ENCODE results near the gene FRAS1. TPM values are rescaled to one million over a fixed set of nuclear protein-coding genes. Genes with fewer than 3 reads are reported as not detected.

The FRAS1 gene
- total and polyA plus RNA-seq, 2 donors (not counting 3 experiments of a cell fraction or from before 2014, with no cell fraction given): 1.4 to 3.6 TPM

DNA sequence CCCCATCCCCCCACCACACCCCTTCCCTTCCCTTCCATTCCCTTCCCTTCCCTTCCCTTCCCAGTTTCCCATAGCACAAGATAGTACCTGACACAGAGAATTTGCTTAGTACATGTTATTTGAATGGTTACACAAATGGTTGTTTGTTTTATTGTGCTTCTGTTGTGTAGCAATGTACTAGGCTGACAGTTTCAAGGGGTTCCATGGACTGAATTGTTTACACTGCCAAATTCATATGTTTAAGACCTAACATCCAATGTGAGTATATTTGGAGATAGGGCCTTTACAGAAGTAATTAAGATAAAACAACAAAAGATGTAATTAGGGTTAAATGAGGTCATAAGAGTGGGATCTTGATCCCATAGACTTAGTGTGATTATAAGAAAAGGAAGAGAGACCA is 133.5 kb downstream of the FRAS1 start:
- Histone ChIP-seq H3K27ac (ENCODE audit: insufficient read depth, low read depth, low read length) (no peak overlapping the region), H3K4me2 (ENCODE audit: insufficient read depth, low read length) (no peak overlapping the region), H3K9ac (replicated peaks; ENCODE audit: extremely low read depth, insufficient read depth, low read length) (no peak overlapping the region), H3K79me2 (ENCODE audit: control insufficient read depth, insufficient read depth, low read length) (no peaks in the 10 kb centered on the region), H3K27me3 (ENCODE audit: control insufficient read depth in 2 of 2, insufficient read depth in 2 of 2, low read length in 2 of 2) (no peaks in the 10 kb centered on the region), H3K4me3 (replicated peaks in 1 of 3; ENCODE audit: insufficient read depth in 1 of 3, low read depth in 1 of 3, low read length in 3 of 3) (no peak overlapping the region), H3K4me1 (ENCODE audit: control insufficient read depth, extremely low read depth, insufficient read depth, low read length) (no peaks in the 10 kb centered on the region), H3K9me3 (replicated peaks; ENCODE audit: control insufficient read depth, insufficient read depth, low read length) (no peaks in the 10 kb centered on the region), H3K9me1 (replicated peaks; ENCODE audit: control insufficient read depth, extremely low read depth, insufficient read depth, low read length) (no peaks in the 10 kb centered on the region), H3K36me3 (ENCODE audit: control insufficient read depth in 2 of 2, extremely low read depth in 1 of 2, insufficient read depth in 2 of 2, low read length in 2 of 2) (no peaks in the 10 kb centered on the region), H2AFZ (ENCODE audit: low read depth, low read length) (no peak overlapping the region), H4K20me1 (replicated peaks; ENCODE audit: control insufficient read depth, extremely low read depth, insufficient read depth, low read length) (no peaks in the 10 kb centered on the region)
- no peak for FAIRE-seq
- dilution Hi-C loops (cut with MboI; ENCODE audit: extremely low pct_ligation_motif_present, low sequenced_read_pairs): no loop called here
- DNase-seq (ENCODE audit: low read depth, low spot score): no peak
- intact Hi-C loops (cut with micrococcal nuclease): no loop called here
- no TSS peak for BruUV-seq (replicated peaks)
- TF ChIP-seq POLR2AphosphoS5 (IDR thresholded peaks at IDR 0.05; ENCODE audit: insufficient read depth, low read depth, low read length) (no peak), JUN (IDR thresholded peaks at IDR 0.05; ENCODE audit: borderline replicate concordance, insufficient read depth, insufficient read length, low read depth) (no peak)
- ChIA-PET POLR2A (no interaction called here), CTCF (no interaction called here)

DNA sequence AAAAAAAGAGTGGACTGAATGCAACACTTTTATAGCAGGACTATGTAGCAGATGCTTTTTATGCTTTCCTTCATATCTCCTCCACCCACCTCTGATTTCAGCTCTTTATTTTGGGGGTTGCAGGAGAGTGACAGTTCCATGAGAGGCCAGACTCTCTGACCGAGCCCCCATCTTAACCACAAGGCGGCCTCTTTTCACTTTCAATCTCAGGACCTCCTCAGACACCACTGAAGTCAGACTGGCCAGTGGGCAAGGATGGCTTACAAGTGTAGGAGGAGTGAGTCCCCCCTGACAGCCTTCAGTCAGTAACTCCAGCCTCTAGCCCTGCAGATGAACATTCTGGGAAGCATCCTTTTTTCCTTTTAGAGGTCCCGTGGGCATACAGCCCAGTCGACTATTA is 140.8 kb downstream of the FRAS1 start:
- POLR2A ChIA-PET: no interaction called here
- Histone ChIP-seq H3K27me3 (ENCODE audit: control insufficient read depth in 2 of 2, insufficient read depth in 2 of 2, low read length in 2 of 2) (no peaks in the 10 kb centered on the region), H3K4me1 (ENCODE audit: control insufficient read depth, extremely low read depth, insufficient read depth, low read length) (no peaks in the 10 kb centered on the region), H3K9ac (replicated peaks; ENCODE audit: extremely low read depth, insufficient read depth, low read length) (no peak overlapping the region), H3K27ac (ENCODE audit: insufficient read depth, low read depth, low read length) (no peak overlapping the region), H3K4me3 (replicated peaks in 1 of 3; ENCODE audit: insufficient read depth in 1 of 3, low read depth in 1 of 3, low read length in 3 of 3) (no peak overlapping the region), H4K20me1 (replicated peaks; ENCODE audit: control insufficient read depth, extremely low read depth, insufficient read depth, low read length) (no peaks in the 10 kb centered on the region), H3K36me3 (ENCODE audit: control insufficient read depth in 2 of 2, extremely low read depth in 1 of 2, insufficient read depth in 2 of 2, low read length in 2 of 2) (no peaks in the 10 kb centered on the region), H3K9me1 (replicated peaks; ENCODE audit: control insufficient read depth, extremely low read depth, insufficient read depth, low read length) (no peaks in the 10 kb centered on the region), H2AFZ (ENCODE audit: low read depth, low read length) (no peak overlapping the region), H3K79me2 (ENCODE audit: control insufficient read depth, insufficient read depth, low read length) (no peaks in the 10 kb centered on the region), H3K9me3 (replicated peaks; ENCODE audit: control insufficient read depth, insufficient read depth, low read length) (no peaks in the 10 kb centered on the region), H3K4me2 (ENCODE audit: insufficient read depth, low read length) (no peak overlapping the region)
- TF ChIP-seq, protein P1, sequence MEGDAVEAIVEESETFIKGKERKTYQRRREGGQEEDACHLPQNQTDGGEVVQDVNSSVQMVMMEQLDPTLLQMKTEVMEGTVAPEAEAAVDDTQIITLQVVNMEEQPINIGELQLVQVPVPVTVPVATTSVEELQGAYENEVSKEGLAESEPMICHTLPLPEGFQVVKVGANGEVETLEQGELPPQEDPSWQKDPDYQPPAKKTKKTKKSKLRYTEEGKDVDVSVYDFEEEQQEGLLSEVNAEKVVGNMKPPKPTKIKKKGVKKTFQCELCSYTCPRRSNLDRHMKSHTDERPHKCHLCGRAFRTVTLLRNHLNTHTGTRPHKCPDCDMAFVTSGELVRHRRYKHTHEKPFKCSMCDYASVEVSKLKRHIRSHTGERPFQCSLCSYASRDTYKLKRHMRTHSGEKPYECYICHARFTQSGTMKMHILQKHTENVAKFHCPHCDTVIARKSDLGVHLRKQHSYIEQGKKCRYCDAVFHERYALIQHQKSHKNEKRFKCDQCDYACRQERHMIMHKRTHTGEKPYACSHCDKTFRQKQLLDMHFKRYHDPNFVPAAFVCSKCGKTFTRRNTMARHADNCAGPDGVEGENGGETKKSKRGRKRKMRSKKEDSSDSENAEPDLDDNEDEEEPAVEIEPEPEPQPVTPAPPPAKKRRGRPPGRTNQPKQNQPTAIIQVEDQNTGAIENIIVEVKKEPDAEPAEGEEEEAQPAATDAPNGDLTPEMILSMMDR (IDR thresholded peaks at IDR 0.05; ENCODE audit: extremely low read depth in 1 of 2, insufficient read depth in 1 of 2, low read depth in 1 of 2, low read length in 2 of 2): no peak
- TF ChIP-seq JUN (IDR thresholded peaks at IDR 0.05; ENCODE audit: borderline replicate concordance, insufficient read depth, insufficient read length, low read depth) (no peak), GATA2 (IDR thresholded peaks at IDR 0.05; ENCODE audit: insufficient read depth, insufficient read length, low read depth, low read length) (no peak), MYC (IDR thresholded peaks at IDR 0.05; ENCODE audit: low read depth, low read length) (no peak), POLR2A (IDR thresholded peaks at IDR 0.05; ENCODE audit: low read depth, low read length) (no peak), EZH2 (IDR thresholded peaks at IDR 0.05; ENCODE audit: borderline replicate concordance, low read depth, low read length, severe bottlenecking) (no peak), FOS (IDR thresholded peaks at IDR 0.05; ENCODE audit: borderline replicate concordance, insufficient read depth, low read length) (no peak), POLR2AphosphoS5 (IDR thresholded peaks at IDR 0.05; ENCODE audit: insufficient read depth, low read depth, low read length) (no peak)
- TF ChIP-seq, protein P2, sequence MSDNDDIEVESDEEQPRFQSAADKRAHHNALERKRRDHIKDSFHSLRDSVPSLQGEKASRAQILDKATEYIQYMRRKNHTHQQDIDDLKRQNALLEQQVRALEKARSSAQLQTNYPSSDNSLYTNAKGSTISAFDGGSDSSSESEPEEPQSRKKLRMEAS (IDR thresholded peaks at IDR 0.05; ENCODE audit: insufficient read depth, insufficient read length): no peak
- BruUV-seq (replicated peaks): no TSS peak
- CTCF ChIA-PET: no interaction called here
- intact Hi-C loops (cut with micrococcal nuclease) (no loop called here), dilution Hi-C loops (cut with MboI; ENCODE audit: extremely low pct_ligation_motif_present, low sequenced_read_pairs) (no loop called here)
- DNase-seq (ENCODE audit: low read depth, low spot score): no peak
- no peak for FAIRE-seq

Data from endothelial cell of umbilical vein (primary cell).